ENCODE data around the gene DGKB. TPM values are rescaled to one million over a fixed set of nuclear protein-coding genes. Genes with fewer than 3 reads are reported as not detected.

DGKB gene
- total RNA-seq, 1 experiment from 2014 or later: 1.9 TPM

DNA sequence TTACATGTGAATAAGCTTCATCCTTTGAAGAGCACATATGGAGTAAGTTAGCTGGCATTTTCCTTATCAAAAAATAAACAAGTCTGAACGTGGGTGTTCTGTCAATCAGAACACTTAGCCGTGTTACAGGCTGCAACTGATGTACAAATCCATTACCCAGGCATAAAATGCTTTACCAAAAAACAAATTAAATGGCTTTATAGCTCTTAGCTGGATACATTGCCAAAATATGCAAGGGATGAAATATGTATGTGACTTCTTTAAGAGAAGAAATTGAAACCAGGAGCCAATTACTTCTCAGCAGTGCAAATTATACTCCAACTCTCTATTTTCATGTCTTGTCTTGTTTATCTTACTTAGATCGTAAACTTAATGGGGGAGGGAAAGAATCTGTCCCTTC, 214.8 kb downstream of the DGKB start:
- peaks cover 18% of the 10 kb centered on the region for H3K4me1 Mint-ChIP-seq
- TF ChIP-seq OVOL2 (CRISPR knock-in tag; IDR thresholded peaks at IDR 0.05; ENCODE audit: borderline replicate concordance) (no peak), ELF4 (CRISPR knock-in tag; IDR thresholded peaks at IDR 0.05; ENCODE audit: low read depth) (no peak), TEAD4 (CRISPR knock-in tag; IDR thresholded peaks at IDR 0.05) (no peak), ZNF671 (CRISPR knock-in tag; IDR thresholded peaks at IDR 0.05) (no peak), AFF4 (CRISPR knock-in tag; IDR thresholded peaks at IDR 0.05; ENCODE audit: borderline replicate concordance) (no peak), TCF7 (CRISPR knock-in tag; IDR thresholded peaks at IDR 0.05; ENCODE audit: low read depth) (no peak), GTF2I (CRISPR knock-in tag; conservative IDR thresholded peaks at IDR 0.05) (no peak), NFYB (CRISPR knock-in tag; conservative IDR thresholded peaks at IDR 0.05; ENCODE audit: low read depth) (no peak), FOXP1 (CRISPR knock-in tag; IDR thresholded peaks at IDR 0.05; ENCODE audit: borderline replicate concordance) (no peak), PRRX2 (CRISPR knock-in tag; IDR thresholded peaks at IDR 0.05) (no peak), ETV6 (CRISPR knock-in tag; IDR thresholded peaks at IDR 0.05) (no peak), NFATC4 (CRISPR knock-in tag; IDR thresholded peaks at IDR 0.05) (no peak), NFE2L1 (CRISPR knock-in tag; IDR thresholded peaks at IDR 0.05) (no peak), GRHL2 (CRISPR knock-in tag; IDR thresholded peaks at IDR 0.05; ENCODE audit: insufficient replicate concordance, severe bottlenecking) (no peak), SMAD3 (CRISPR knock-in tag; IDR thresholded peaks at IDR 0.05; ENCODE audit: borderline replicate concordance) (no peak), FOXP4 (CRISPR knock-in tag; IDR thresholded peaks at IDR 0.05) (no peak), TP53 (CRISPR knock-in tag; IDR thresholded peaks at IDR 0.05) (no peak)
- DNase-seq (ENCODE audit: low spot score): no peak
- no peaks in the 10 kb centered on the region for H3K27me3 Mint-ChIP-seq (ENCODE audit: low read depth)
- H3K27ac Mint-ChIP-seq: no peak overlapping the region
- peaks cover 5% of the 10 kb centered on the region; the same call in 1 of the 2 replicates for H3K9me3 Mint-ChIP-seq
- no peaks in the 10 kb centered on the region for H3K36me3 Mint-ChIP-seq
- CTCF ChIA-PET: no interaction called here
- no peak for ATAC-seq
- POLR2A ChIA-PET: interaction anchor here (0.6 kb wide), 1 partner anchor 678 kb away, joined by 3 read pairs; no protein-coding TSS in a partner anchor
- no peak overlapping the region for H3K4me3 Mint-ChIP-seq

GRCh38 chr7:14687241-14687640, 215.3 kb downstream of the DGKB start:
- ChIA-PET POLR2A (interaction anchor here (0.6 kb wide), 1 partner anchor 678 kb away, joined by 3 read pairs; no protein-coding TSS in a partner anchor), CTCF (interaction anchor here (0.6 kb wide), 1 partner anchor 698 kb away, joined by 4 read pairs; no protein-coding TSS in a partner anchor)
- no peak for TF ChIP-seq HMGA2 (CRISPR knock-in tag; IDR thresholded peaks at IDR 0.05)
- TF ChIP-seq ATF3 (CRISPR knock-in tag; conservative IDR thresholded peaks at IDR 0.05): no peak
- no peak for TF ChIP-seq ATF2 (CRISPR knock-in tag; IDR thresholded peaks at IDR 0.05; ENCODE audit: borderline replicate concordance, low read depth)
- no peak for TF ChIP-seq NFE2L1 (CRISPR knock-in tag; IDR thresholded peaks at IDR 0.05)
- no peak for TF ChIP-seq GTF2I (CRISPR knock-in tag; conservative IDR thresholded peaks at IDR 0.05)
- TF ChIP-seq ELF4 (CRISPR knock-in tag; IDR thresholded peaks at IDR 0.05; ENCODE audit: low read depth): no peak
- TF ChIP-seq IRF2 (CRISPR knock-in tag; IDR thresholded peaks at IDR 0.05; ENCODE audit: borderline replicate concordance, low read depth): no peak
- no peak for TF ChIP-seq ZNF138 (CRISPR knock-in tag; conservative IDR thresholded peaks at IDR 0.05)
- no peak for TF ChIP-seq ZNF232 (CRISPR knock-in tag; IDR thresholded peaks at IDR 0.05)
- H3K36me3 Mint-ChIP-seq: no peaks in the 10 kb centered on the region
- peaks cover 5% of the 10 kb centered on the region; the same call in 1 of the 2 replicates for H3K9me3 Mint-ChIP-seq
- ATAC-seq (no peak), DNase-seq (ENCODE audit: low spot score) (no peak)
- no peaks in the 10 kb centered on the region for H3K27me3 Mint-ChIP-seq (ENCODE audit: low read depth)
- peaks cover 18% of the 10 kb centered on the region for H3K4me1 Mint-ChIP-seq
- H3K27ac Mint-ChIP-seq: no peak overlapping the region
- no peak overlapping the region for H3K4me3 Mint-ChIP-seq
